GM19372 (cell line): ENCODE data around the gene PDE4B.
"Not testable (repeated sequence)": the region's sequence is repeated elsewhere in the genome, so short reads cannot be mapped to it uniquely, and the experiment has no call there.

Experiments used
- ATAC-seq: cut with Tn5 transposase; IDR thresholded peaks from one replicate; pipeline ENCODE4 v1.9.1; 2021; ENCODE audit warnings: mild to moderate bottlenecking, low read depth, moderate library complexity; ENCODE audit not compliant: unreplicated experiment

The PDE4B gene

DNA sequence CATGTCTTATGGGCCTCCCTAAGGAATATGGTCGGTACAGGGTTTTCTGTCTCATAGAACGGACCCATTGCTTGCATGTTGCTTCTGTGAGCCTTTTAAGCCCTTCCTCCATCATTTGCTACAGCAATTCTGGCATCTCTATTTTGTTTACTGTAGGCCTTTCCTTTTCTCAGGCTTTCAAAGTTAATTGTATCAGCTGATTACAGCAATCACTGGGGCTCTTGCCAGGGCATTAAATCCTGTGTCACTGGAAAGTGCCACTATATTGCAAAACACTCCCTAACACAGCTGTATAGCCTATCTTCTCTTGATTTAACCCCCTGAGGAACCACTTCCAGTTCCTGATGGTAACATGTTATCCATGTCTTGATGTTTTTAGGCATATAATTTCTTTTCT, 156.5 kb downstream of the PDE4B start:
- ATAC-seq = no peak

DNA sequence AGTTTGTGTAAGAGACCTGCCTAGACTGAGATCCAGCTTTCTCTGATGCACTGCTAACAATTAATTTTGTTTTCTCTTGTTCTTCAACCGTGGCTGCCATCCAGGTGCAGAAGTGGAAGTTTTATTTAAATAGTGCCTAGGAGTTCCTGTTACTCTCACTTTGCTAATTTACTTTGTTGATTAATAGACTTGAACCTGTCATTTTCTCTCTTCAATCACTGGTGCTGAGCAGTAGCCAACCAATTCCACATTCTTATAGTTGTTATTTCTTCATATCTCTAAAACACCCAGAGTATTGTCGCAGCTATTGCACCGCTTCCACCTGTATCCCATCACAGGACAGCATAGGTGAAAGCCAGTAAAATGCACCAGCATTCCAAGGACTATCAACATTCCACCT, 157.2 kb downstream of the PDE4B start:
- ATAC-seq = no peak

DNA sequence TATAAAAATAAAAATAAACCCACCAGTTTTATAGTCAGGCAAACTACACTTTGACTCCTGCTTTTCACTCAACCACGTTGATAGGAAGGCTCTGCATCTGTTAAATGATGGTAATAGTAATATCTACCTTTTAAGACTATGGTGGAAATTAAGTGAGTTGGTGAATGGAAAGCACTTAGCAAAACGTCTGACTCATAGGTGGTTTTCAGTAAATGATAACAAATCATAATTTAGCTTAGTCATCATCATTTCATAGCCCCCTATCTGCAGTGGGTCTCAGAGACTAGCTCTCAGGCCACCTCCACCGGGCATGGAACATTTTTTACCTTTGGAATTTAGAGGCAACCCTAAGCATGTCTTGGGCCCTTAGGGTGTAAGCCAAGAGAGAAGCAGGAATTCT, 160.0 kb downstream of the PDE4B start:
- no peak for ATAC-seq

DNA sequence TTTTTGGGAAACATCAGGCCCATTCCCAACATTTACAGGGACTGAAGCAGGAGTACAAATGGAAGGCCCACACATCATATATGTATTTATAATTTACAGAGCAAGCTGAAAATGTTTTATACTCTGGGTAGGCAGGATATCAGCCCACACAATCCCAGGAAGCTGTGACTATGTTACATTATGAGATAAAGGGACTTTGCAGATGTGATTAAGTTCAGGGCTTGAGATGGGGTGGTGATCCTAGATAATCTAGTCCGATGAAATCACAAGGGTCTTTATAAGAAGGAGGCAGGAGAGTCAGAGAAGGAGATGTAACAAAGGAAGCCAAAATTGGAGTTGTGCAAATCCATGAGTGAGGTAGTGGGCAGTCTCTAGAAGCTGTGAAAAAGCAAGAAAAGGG, 160.5 kb downstream of the PDE4B start:
- no peak for ATAC-seq

DNA sequence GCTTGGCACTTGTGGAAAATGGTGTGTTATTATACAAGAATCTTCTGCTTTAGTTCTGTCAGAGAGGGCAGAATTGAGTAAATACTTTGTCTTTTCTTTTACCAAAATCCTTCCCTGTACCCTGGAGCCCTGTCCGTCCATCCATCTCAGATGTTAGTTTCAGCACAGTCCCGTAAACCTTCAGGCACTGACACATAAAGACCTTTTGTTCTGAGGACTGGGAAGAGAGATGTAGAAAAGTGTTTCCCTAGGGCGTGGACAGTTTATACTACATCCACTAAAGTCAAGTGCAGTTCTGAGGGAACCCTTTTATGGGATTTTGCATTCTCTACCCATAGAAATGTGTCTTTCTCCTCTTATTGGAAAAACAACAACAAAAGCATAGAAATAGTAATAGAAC, 162.4 kb downstream of the PDE4B start:
- no peak for ATAC-seq

DNA sequence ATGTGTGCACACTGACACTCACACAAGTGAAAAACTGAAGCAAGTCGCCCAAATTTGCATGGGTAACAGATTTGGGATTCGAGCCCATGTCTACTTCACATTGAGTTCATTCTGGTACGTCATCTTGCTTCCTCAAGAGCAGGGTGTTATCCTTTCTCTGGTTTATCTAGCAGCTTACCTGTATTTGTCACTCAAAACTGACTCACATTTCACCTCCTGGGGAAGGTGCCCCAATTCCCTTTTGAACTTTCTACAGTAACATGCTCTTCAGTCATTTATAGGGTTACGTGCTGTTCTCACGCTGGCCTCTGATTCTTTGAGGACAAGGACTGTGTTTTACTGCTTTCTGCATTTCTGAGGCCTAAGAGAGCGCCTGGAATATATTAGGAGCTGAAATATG, 162.8 kb downstream of the PDE4B start:
- ATAC-seq = no peak

DNA sequence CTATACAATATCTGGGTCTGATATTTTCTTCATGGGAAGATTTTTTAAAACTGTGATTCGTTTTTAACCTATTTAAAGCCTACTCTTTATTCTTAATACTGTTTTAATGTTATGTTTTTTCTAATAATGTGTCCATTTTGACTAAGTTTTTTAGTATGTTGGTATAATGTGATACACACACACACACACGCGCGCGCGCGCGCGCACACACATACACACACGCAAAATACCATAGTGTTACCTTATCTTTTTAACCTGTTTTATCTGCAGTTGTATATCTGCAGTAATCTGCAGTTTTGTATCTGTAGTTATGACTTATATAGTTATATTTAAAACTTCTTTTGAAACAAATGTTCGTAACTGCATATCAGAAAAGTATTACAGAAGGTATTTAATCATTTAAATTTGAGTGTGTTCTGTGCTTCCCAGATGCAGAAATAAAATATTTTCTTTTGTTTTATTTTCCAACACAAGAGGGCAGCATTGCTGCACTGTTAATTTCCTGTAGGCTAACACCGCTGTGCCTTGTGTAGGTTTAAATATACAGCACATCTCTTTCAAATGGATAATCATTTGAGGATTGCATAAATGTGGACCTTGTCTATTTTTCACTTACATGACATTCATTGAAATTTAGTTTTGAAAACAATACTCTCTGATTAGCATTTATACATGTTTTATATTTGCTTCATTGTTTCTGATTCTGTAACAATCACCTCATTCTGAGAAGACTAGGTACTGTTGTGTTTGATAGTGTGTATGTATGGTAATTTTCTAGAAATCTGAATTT, 166.1 kb downstream of the PDE4B start:
- peak; percentile 64 for ATAC-seq

DNA sequence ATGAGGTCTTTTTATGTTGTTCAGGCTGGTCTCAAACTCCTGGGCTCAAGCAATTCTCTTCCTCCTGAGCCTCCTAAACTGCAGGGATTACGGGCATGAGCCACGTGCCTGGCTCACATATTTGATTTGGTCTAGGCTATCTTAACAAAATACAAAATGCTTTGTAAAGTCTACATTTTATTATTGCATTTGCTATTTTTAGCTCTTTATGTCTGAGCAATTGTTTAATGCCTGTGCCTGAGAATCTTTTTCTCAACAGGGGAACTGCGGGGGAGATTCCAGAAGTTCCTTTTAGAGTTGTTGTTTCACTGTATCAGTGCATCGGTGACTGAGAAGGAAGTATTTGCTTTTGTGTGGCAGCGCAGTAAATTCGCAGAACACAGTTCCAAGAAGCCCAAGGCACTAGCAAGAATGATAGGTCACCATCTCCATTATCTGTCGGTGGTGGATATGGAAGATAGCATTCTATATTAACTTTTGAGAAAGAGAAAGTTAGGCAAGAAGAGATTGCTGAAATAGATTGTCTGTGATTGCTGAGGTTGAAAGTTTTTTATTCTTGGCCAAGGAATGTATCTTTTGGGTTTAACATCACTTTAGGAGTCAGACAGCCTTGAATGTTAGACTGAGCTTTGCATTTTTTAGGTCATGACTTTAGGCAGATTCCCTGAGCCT, 167.3 kb downstream of the PDE4B start:
- ATAC-seq = no peak

DNA sequence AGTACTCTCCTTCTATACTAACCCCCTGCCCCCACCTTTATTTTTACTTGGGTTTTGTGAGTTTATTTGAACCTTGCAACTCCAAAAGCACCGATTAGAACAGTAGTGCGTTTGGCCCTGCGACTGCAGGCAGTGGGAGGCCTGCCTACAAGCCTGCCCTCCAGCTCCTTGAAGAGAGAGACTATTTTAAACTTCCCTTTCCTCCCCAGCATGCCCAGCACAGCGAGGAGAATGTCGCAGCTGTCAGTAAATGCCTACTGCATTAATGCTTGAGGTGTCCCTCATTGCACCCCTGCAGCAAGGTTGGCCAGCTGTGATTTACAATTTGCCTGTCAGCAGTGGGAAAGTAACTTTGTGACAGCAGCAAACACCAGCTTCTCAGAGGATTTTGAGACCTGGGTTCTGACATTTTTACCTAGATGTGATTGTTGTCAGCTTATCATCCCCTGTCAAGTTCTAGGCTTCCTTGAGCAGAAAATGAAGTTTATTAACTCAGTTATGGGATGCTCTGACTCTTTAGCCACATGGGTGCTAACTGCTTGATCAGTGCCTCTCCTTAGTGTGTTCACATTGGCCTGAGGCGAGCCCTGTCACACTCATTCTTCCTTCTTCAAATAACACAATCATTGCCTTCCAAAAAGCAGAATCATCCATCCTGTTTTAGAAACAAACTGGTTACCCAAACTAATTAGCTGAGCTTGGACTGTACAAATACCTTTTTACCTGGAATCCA, 170.6 kb downstream of the PDE4B start:
- no peak for ATAC-seq

DNA sequence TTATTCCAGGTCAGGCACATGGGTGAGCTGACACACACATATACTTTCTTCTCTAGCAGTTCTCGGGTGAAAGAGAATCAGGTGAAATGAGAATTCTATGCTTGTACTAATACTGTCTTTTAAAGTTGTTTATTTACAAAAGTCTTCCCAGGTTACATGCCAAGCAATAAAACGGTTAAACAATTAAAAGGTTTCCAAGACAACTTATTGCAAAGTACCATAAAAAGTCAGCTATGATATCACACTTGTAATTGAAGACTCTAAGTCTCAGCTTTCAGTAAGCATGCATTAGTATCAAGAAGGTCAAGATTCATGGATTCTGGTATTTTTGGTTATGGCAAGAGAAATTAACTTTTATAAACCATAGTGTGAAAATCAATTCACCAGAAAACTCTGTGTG, 171.4 kb downstream of the PDE4B start:
- ATAC-seq = no peak

DNA sequence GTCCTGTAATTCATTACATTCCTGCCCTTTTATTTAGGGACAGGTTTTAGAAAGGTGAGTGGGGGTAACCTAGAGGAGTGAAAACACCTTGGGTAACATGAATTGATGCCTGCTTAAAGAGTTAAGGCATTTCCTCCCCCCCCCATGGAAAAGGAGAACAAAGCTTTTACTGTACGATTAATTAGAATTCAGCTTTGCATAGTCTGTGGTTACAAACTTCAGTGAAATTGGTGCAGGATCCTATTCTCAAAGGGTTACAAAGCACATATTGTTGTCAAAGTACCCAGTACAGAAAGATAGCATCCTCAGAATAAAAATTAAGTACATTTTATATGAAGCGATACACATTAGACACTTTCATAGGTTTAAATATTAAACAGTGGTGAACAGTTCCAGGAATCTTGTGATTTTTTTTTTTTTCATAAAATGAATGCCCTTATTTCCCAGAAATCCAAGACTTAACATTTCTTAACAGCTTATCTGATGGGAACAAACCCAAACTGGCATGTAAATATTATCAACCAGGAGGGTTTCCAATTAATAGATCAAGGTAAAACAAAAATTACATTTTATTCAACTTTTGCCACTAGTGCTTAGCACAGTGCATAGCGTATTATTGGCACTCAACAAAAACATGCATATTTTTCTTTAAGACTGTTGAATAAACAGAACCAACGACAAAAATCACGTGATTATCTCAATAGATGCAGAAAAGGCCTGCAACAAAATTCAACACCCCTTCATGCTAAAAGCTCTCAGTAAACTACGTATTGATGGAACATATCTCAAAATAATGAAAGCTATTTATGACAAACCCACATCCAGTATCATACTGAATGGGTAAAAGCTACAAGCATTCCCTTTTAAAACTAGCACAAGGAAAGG, 172.7 kb downstream of the PDE4B start:
- no peak for ATAC-seq

DNA sequence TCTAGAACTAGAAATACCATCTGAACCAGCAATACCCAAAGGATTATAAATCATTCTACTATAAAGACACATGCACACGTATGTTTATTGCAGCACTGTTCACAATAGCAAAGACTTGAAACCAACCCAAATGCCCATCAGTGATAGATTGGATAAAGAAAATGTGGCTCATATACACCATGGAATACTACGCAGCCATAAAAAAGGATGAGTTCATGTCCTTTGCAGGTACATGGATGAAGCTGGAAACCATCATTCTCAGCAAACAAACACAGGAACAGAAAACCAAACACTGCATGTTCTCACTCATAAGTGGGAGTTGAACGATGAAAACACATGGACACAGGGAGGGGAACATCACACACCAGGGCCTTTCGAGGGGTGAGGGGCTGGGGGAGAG, 174.8 kb downstream of the PDE4B start:
- ATAC-seq = not testable (repeated sequence)

DNA sequence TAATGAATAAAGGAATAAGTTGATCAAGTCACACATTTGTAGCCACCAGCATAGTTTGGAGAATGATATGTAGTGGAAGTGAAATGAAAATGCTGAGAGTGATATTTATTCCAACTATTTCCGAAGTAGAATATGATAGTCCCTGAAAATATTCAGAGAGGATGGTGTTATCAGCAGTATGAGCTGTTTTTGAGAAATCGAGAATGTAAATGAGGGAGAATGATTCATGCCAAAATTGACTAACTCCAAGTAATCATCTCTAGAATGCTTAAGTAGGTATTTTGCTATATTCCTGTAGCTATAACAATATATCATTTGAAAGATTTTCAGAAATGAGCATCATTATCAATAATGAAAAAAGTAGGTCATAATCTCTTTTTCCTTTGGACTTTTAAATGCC, 178.9 kb downstream of the PDE4B start:
- no peak for ATAC-seq

DNA sequence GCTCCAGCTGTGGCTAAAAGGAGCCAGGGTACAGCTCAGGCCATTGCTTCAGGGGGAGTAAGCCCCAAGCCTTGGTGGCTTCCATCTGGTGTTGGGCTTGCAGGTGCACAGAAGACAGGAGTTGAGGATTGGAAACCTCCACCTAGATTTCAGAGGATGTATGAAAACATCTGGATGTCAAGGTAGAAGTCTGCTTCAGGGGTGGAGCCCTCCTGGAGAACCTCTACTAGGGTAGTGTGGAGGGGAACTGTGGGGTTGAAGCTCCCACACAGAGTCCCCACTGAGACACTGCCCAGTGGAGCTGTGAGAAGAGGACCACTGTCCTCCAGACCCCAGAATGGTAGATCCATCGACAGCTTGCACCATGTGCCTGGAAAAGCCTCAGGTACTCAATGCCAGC, 183.0 kb downstream of the PDE4B start:
- no peak for ATAC-seq

DNA sequence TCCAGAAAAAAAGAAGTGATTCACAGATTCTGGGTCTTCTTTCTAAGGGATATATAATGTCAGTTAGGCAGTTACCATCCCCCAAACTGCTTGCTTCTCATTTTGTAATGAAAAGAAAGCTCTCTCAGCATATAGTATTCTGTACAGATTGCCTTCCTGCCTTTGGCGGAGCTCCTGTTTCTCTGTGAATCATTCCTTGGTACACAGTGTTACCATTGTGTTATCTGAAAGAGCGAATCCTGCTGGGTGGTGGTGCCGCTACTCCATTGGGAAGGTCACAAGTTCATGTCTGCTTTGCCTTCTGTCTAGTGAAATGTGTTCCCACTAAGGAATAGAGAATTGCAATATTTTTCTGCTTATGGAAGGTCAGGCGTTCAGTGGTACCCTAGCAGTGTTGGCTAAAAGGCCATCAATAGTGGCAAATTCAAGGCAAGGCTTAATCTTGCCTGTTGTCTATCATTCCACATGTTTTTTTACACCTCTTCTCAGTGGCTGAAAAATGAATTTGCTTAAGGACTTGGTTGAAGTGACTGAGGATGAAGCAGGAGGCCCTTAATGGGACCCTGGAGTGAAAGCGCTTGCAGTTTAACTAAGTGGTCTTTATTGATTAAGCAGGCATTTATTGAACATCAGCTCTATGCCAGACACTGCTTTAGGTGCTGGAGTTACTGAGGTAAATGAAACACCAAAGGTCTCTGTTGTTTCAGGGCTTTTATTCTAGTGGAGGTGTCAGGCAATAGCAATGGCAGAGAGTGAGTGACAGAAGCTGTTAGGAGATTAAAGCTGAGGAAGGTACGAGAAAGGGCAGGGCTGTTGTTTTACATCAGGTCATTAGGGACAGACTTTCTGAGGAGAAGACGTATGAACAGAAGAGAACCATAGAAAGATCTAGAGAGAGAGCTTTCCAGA, 186.7 kb downstream of the PDE4B start:
- no peak for ATAC-seq

DNA sequence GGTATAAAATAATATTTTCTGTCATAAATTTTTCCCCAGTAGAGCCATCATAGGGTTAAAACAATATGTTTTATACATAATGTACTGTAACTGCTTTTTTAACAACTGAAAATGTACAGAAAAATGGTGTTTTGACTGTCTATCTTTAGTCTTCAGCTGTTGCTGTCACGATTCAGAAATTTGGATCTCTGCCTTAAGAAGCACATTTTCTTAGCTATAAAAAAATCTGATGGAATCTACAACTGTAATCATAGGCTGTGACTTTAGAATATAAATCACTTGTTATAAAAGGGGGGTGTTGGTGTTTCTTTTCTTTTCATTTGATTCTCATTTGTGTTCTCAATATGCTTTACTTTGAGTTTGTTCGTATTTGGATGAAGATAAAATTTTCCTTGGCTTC, 187.5 kb downstream of the PDE4B start:
- no peak for ATAC-seq

DNA sequence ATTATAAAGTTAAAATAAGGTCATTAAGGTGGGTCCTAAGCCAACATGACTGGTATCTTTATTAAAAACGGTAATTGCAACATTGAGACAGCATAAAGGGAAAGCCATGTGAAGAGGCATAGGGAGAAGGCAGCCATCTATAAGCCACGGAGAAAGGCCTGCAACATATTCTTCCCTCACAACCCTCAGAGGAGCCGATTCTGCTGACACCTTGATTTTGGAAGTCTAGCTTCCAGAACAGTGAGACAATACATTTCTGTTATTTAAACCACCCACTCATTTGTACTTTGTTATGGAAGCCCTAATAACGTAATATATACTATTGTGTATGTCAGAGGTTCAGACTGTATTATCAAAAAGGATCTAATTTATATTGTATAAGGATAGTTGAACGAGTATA, 190.8 kb downstream of the PDE4B start:
- ATAC-seq = no peak

DNA sequence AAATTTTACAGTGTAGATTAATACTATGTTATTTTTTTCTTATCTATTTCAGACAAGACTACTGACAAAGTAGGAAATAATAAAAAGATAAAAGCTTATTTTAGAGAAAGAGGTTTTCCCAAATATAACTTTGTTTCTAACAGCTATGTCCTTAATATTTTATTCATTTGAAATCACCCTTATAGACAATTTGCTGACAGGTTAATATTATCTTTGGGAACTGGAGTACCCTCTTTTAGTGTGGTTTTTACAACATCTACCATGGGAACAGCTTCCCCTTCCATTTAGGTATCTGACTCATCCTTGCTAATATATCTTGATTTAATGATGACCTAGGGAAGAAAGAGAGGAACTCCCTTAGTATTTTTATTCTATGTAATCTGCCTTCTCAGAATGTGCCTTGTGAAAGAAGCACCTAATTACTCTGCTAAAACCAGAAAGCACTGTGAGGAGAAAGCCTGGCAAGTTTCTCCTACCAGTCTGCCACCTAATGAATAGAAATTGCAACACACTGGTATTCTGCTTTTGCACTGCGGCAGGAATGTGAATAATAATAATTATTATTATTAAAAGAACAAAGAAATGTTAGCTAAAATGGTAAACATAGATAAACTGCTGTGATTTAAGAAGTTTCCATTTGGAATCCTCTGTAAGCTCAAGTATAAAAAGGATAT, 192.8 kb downstream of the PDE4B start:
- no peak for ATAC-seq

DNA sequence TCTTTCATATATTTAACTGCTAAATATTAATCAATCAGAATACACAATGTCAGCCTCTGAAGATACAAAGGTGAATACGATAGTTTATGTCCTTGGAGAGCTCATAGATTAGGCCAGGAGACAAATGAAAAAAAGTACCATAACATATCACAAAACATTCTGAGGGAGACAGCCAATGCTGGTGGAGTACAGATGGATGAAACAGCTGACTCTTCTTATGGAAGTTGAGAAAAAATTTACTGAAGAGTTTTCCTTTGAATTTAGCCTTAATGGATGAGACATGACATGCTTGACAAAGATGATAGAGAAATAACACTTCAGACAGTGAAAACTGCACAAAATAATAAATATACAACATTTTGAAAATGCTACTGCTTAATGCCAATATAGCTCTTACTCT, 193.5 kb downstream of the PDE4B start:
- no peak for ATAC-seq
